DOHH2 (cell line): ENCODE measurements around the gene TRMT10C.

Experiments used
- H3F3A ChIP-seq: fragments of 200-600 bp; sonication (generic), shearing (Covaris generic); 2 replicates; pipeline ENCODE4 v1.6.0; 2016; ENCODE audit warnings: antibody characterized with exemption, mild to moderate bottlenecking; ENCODE audit not compliant: control insufficient read depth, insufficient read depth
- H3K27ac ChIP-seq: fragments of 200-600 bp; sonication (generic); 2 replicates; pipeline ENCODE4 v1.5.1; 2014; ENCODE audit warnings: low read depth, mild to moderate bottlenecking, low read length, moderate library complexity
- H3K27me3 ChIP-seq: fragments of 200-600 bp; sonication (generic); 2 replicates; pipeline ENCODE4 v1.6.1; 2014; ENCODE audit warnings: mild to moderate bottlenecking, low read length, mixed read lengths; ENCODE audit not compliant: control insufficient read depth
- H3K36me3 ChIP-seq: fragments of 200-600 bp; sonication (generic); 2 replicates; pipeline ENCODE4 v1.6.1; 2014; ENCODE audit warnings: mild to moderate bottlenecking, low read length, moderate library complexity, mixed read lengths; ENCODE audit not compliant: control insufficient read depth
- H3K4me1 ChIP-seq: fragments of 200-600 bp; sonication (generic); 2 replicates; pipeline ENCODE4 v1.6.1; 2014; ENCODE audit warnings: mild to moderate bottlenecking, low read length, mixed read lengths; ENCODE audit not compliant: control insufficient read depth
- H3K4me2 ChIP-seq: fragments of 200-600 bp; sonication (generic); 2 replicates; pipeline ENCODE4 v1.6.0; 2014; ENCODE audit warnings: mild to moderate bottlenecking, low read length, moderate library complexity
- H3K4me3 ChIP-seq: fragments of 200-600 bp; sonication (generic); 2 replicates; pipeline ENCODE4 v1.5.1; 2014; ENCODE audit warnings: mild to moderate bottlenecking, low read length, mixed read lengths
- H3K79me2 ChIP-seq: fragments of 200-600 bp; sonication (generic); 2 replicates; pipeline ENCODE4 v1.6.1; 2014; ENCODE audit warnings: mild to moderate bottlenecking, low read length, mixed read lengths; ENCODE audit not compliant: control insufficient read depth
- H3K9me2 ChIP-seq: fragments of 200-600 bp; sonication (generic); replicated peaks from 2 replicates; pipeline ENCODE4 v1.6.1; 2014; ENCODE audit warnings: mild to moderate bottlenecking, low read length, mixed read lengths; ENCODE audit not compliant: control insufficient read depth
- H3K9me3 ChIP-seq: fragments of 200-600 bp; sonication (generic); 2 replicates; pipeline ENCODE4 v1.6.1; 2014; ENCODE audit warnings: antibody characterized with exemption, low read length, mixed read lengths; ENCODE audit not compliant: control insufficient read depth, insufficient read depth
- H4K20me1 ChIP-seq: fragments of 200-600 bp; sonication (generic); 2 replicates; pipeline ENCODE4 v1.6.0; 2014; ENCODE audit warnings: low read depth, mild to moderate bottlenecking, antibody characterized with exemption, low read length, moderate library complexity; ENCODE audit not compliant: control insufficient read depth, insufficient read depth
- EZH2phosphoT487 ChIP-seq: fragments of 200-600 bp; sonication (generic); IDR thresholded peaks from 2 replicates; pipeline ENCODE4 v1.6.1; 2017; ENCODE audit warnings: borderline replicate concordance, mild to moderate bottlenecking, antibody characterized with exemption, low read length, moderate library complexity, mixed read lengths
- TF ChIP-seq, protein P1 (sequence below): fragments of 200-600 bp; sonication (generic); IDR thresholded peaks from one replicate; pipeline ENCODE4 v1.5.1; 2014; ENCODE audit warnings: antibody characterized with exemption, mild to moderate bottlenecking, low read depth, low read length; ENCODE audit not compliant: poor library complexity, severe bottlenecking

TRMT10C gene

DNA sequence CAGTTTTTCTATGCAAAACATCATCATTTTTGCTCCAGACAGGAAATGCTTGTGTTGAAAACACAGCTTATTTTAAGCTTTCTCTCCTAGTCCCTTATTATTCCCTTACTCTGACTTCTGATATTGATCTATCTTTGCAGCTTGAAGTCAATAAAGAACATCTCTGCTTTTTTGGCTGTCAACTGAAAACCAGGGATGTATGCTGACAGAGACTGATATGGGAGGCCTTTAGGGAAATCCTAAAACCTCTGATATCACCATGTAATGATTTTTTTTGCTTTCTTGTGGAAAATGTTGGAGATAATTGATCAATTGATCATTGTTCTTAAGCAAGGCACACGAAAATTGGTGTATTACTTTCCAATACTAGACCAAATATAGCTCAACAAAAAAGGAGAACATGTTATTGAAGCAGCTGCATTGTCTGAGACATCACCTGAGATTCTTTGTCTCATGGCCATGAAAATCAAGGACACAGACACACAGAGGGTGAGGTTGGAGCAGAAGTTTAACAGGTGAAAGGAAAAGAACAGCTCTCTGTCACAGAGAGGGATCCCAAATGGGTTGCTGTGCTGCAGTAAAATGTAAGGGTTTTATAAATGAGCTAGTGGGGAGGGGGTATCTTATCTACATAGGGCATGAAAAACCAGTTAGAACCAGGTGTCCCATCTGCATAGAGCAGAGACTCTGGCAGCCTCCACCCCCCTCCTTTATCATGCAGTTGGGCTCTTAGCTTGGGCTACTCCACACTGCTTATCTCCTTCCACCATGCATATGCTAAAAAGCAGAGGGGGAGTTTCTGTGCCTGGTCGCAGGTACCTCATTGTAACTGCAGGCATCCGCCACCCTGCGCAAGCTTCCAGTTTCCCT is 31.6 kb upstream of the TRMT10C start:
- Histone ChIP-seq H3K9me2 (no peaks in the 10 kb centered on the region), H3F3A (no peaks in the 10 kb centered on the region), H3K27me3 (no peaks in the 10 kb centered on the region), H3K9me3 (peaks cover 9% of the 10 kb centered on the region; the same call in 1 of the 2 replicates), H3K4me1 (0 out of 2 replicates have a peak, but pooled peaks cover 3% of the 10 kb centered on the region), H4K20me1 (no peaks in the 10 kb centered on the region), H3K27ac (no peak overlapping the region), H3K4me3 (no peak overlapping the region), H3K36me3 (no peaks in the 10 kb centered on the region), H3K4me2 (no peak overlapping the region), H3K79me2 (no peaks in the 10 kb centered on the region)
- TF ChIP-seq, protein P1, sequence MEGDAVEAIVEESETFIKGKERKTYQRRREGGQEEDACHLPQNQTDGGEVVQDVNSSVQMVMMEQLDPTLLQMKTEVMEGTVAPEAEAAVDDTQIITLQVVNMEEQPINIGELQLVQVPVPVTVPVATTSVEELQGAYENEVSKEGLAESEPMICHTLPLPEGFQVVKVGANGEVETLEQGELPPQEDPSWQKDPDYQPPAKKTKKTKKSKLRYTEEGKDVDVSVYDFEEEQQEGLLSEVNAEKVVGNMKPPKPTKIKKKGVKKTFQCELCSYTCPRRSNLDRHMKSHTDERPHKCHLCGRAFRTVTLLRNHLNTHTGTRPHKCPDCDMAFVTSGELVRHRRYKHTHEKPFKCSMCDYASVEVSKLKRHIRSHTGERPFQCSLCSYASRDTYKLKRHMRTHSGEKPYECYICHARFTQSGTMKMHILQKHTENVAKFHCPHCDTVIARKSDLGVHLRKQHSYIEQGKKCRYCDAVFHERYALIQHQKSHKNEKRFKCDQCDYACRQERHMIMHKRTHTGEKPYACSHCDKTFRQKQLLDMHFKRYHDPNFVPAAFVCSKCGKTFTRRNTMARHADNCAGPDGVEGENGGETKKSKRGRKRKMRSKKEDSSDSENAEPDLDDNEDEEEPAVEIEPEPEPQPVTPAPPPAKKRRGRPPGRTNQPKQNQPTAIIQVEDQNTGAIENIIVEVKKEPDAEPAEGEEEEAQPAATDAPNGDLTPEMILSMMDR, result no peak
- TF ChIP-seq EZH2phosphoT487, result no peak

DNA sequence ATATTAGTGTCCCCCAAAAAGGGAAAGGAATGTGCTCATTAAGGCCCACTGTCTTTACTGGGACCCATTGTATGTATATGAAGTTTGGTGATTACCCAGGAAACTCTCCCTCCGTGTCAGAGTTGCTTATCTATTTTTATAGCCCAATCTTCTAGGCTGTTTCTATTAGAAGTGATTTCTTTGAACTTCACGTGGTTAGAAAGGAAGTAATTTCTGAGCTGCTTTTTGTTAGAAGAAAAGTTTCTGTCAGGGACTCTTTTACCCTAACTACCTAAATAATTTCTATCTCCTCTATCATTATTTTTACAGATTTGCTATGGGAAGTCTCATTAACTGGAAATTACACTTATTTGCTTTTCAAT is 31.0 kb upstream of the TRMT10C start:
- H3K4me3 ChIP-seq, result no peak overlapping the region
- H3F3A ChIP-seq, result no peaks in the 10 kb centered on the region
- H3K36me3 ChIP-seq, result no peaks in the 10 kb centered on the region
- peaks cover 9% of the 10 kb centered on the region; the same call in 1 of the 2 replicates for H3K9me3 ChIP-seq
- no peak overlapping the region for H3K4me2 ChIP-seq
- 0 out of 2 replicates have a peak, but pooled peaks cover 3% of the 10 kb centered on the region for H3K4me1 ChIP-seq
- no peaks in the 10 kb centered on the region for H4K20me1 ChIP-seq
- no peaks in the 10 kb centered on the region for H3K9me2 ChIP-seq
- H3K27me3 ChIP-seq, result no peaks in the 10 kb centered on the region
- no peaks in the 10 kb centered on the region for H3K79me2 ChIP-seq
- TF ChIP-seq, protein P1, result no peak
- TF ChIP-seq EZH2phosphoT487, result no peak
- no peak overlapping the region for H3K27ac ChIP-seq

DNA sequence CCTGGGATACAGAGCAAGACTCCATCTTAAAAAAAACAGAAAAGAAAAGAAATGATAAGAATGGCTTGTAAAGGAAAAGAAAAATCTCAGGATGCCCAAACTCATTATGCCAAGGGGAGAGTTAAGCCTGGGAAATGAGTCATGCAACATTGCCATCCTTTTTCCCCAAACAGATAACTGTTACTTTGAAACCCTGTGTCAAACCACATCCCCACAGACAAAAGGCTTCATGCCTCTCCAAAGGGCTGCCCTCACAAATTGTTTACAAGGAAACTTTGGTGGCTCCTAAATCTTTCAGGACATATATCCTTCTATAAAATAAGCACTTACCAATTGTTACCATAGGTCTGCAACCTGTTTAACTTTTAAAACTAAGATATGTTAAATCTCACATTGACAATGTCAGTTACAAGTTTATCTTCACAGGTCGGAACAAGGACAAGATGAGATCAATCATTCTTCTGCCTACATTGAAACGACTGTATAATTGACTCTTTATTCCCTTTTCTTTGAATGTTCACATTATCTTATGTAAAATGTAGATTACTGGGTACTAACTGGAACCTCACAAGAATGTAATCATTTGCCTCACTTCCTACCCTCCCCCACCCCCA is 30.1 kb upstream of the TRMT10C start:
- Histone ChIP-seq H3K36me3 (no peaks in the 10 kb centered on the region), H3K79me2 (no peaks in the 10 kb centered on the region), H3K9me3 (peaks cover 9% of the 10 kb centered on the region; the same call in 1 of the 2 replicates), H3K9me2 (no peaks in the 10 kb centered on the region), H3K27me3 (no peaks in the 10 kb centered on the region), H3K4me1 (0 out of 2 replicates have a peak, but pooled peaks cover 3% of the 10 kb centered on the region), H3K4me2 (no peak overlapping the region), H3K4me3 (no peak overlapping the region), H3K27ac (no peak overlapping the region), H4K20me1 (no peaks in the 10 kb centered on the region), H3F3A (no peaks in the 10 kb centered on the region)
- TF ChIP-seq EZH2phosphoT487, result no peak
- TF ChIP-seq, protein P1, result no peak
